ENCODE measurements around the gene PRKCD. TPM values are rescaled to one million over a fixed set of nuclear protein-coding genes. Genes with fewer than 3 reads are reported as not detected.

PRKCD gene
- total RNA-seq, 2 experiments from 2014 or later: 19.9 to 23.5 TPM

DNA sequence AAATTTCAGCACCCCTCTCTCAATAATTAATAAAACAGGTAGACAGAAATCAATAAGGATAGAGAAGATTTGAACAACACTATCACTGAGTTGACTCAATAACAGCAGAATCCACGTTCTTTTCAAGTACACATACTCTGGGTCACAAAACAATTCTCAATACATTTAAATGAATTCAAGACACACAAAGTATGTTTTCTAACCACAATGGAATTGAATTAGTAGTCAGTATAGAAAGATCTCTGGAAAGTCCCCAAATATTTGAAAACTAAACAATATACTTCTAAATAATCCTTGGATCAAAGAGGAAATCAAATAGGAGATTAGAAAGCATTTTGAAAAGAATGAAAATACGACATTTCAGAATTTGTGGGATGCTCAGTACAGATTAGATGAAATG is 54.8 kb downstream of the PRKCD start:
- H3K4me3 Mint-ChIP-seq: no peak overlapping the region
- no peaks in the 10 kb centered on the region for H3K9me3 Mint-ChIP-seq
- ChIA-PET POLR2A (no interaction called here), CTCF (interaction anchor here (0.9 kb wide), 1 partner anchor 9 kb away, joined by 3 read pairs; no protein-coding TSS in a partner anchor)
- no peak overlapping the region for H3K27ac Mint-ChIP-seq
- no peak for DNase-seq
- H3K36me3 Mint-ChIP-seq (ENCODE audit: low read depth): no peaks in the 10 kb centered on the region
- H3K4me1 Mint-ChIP-seq: peaks cover 4% of the 10 kb centered on the region
- peaks cover 4% of the 10 kb centered on the region for H3K27me3 Mint-ChIP-seq

GRCh38 chr3:53216723-53217122 is 55.7 kb downstream of the PRKCD start:
- ChIA-PET POLR2A (no interaction called here), CTCF (interaction anchor here (0.6 to 2.3 kb wide), 3 partner anchors 10 to 160 kb away, joined by 3 to 6 read pairs (median 3); no protein-coding TSS in a partner anchor)
- Mint-ChIP-seq H3K27ac (no peak overlapping the region), H3K4me3 (no peak overlapping the region), H3K4me1 (peaks cover 4% of the 10 kb centered on the region), H3K9me3 (no peaks in the 10 kb centered on the region), H3K36me3 (ENCODE audit: low read depth) (no peaks in the 10 kb centered on the region), H3K27me3 (peaks cover 4% of the 10 kb centered on the region)
- DNase-seq: no peak

GRCh38 chr3:53217175-53217574 is 56.2 kb downstream of the PRKCD start:
- H3K36me3 Mint-ChIP-seq (ENCODE audit: low read depth): no peaks in the 10 kb centered on the region
- CTCF ChIA-PET: interaction anchor here (0.6 to 2.3 kb wide), 2 partner anchors 21 to 160 kb away, joined by 3 to 6 read pairs; no protein-coding TSS in a partner anchor
- POLR2A ChIA-PET: no interaction called here
- H3K9me3 Mint-ChIP-seq: no peaks in the 10 kb centered on the region
- peaks cover 4% of the 10 kb centered on the region for H3K4me1 Mint-ChIP-seq
- no peak overlapping the region for H3K4me3 Mint-ChIP-seq
- DNase-seq: no peak
- H3K27ac Mint-ChIP-seq: no peak overlapping the region
- H3K27me3 Mint-ChIP-seq: peaks cover 4% of the 10 kb centered on the region

GRCh38 chr3:53218131-53218530 is 57.1 kb downstream of the PRKCD start:
- H3K4me3 Mint-ChIP-seq: no peak overlapping the region
- peaks cover 4% of the 10 kb centered on the region for H3K4me1 Mint-ChIP-seq
- no peaks in the 10 kb centered on the region for H3K9me3 Mint-ChIP-seq
- DNase-seq: no peak
- H3K36me3 Mint-ChIP-seq (ENCODE audit: low read depth): peaks cover 2% of the 10 kb centered on the region
- POLR2A ChIA-PET: no interaction called here
- H3K27me3 Mint-ChIP-seq: peaks cover 2% of the 10 kb centered on the region
- CTCF ChIA-PET: interaction anchor here (0.8 to 2.3 kb wide), 2 partner anchors 22 to 48 kb away, joined by 3 to 6 read pairs; no protein-coding TSS in a partner anchor
- H3K27ac Mint-ChIP-seq: no peak overlapping the region

DNA sequence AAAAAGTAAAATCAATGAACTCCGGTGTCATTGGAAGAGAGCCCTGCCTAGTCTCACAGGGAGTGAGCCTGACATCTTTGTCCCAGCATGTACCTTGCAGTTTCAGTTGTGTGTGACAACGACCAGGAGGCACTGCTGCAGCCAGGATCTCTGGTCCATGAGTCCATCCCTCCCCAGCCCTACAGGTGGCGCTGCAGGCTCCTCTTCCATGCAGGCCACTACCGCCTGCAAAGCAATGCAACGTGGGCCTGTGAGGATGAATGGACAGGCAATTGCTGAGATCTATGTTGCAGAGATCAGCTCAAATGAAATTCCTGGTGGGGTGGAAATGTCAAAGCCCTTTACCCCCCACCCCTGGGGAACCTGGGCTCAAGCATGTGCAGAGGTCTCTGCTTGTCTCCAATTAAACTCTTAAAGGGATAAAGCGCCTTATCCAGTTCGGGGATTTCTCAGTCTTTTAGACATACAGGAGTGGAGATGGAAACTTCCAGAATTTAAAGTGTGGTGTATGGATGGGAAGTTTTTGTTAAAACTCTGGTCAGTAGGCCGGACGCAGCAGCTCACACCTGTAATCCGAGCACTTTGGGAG is 59.0 kb downstream of the PRKCD start:
- peaks cover 2% of the 10 kb centered on the region for H3K36me3 Mint-ChIP-seq (ENCODE audit: low read depth)
- POLR2A ChIA-PET: interaction anchor here (0.6 kb wide), 1 partner anchor 173 kb away, joined by 4 read pairs; no protein-coding TSS in a partner anchor

GRCh38 chr3:53221345-53221744 is 60.3 kb downstream of the PRKCD start:
- Mint-ChIP-seq H3K9me3 (no peaks in the 10 kb centered on the region), H3K4me1 (peaks cover 4% of the 10 kb centered on the region), H3K36me3 (ENCODE audit: low read depth) (peaks cover 12% of the 10 kb centered on the region), H3K27ac (no peak overlapping the region), H3K27me3 (no peaks in the 10 kb centered on the region), H3K4me3 (no peak overlapping the region)
- DNase-seq: no peak
- CTCF ChIA-PET: interaction anchor here (1.1 to 1.3 kb wide), 4 partner anchors 12 to 488 kb away, joined by 3 to 4 read pairs (median 3); no protein-coding TSS in a partner anchor
- POLR2A ChIA-PET: no interaction called here

More for the DNA sequence above, 59.0 kb downstream of the PRKCD start:
- DNase-seq: peak; percentile 88
- CTCF ChIA-PET: interaction anchor here (0.8 to 1.9 kb wide), 8 partner anchors 9 to 110 kb away, joined by 3 to 8 read pairs (median 3); no protein-coding TSS in a partner anchor
- Mint-ChIP-seq H3K27me3 (no peaks in the 10 kb centered on the region), H3K4me3 (no peak overlapping the region), H3K4me1 (peaks cover 4% of the 10 kb centered on the region), H3K9me3 (no peaks in the 10 kb centered on the region), H3K27ac (peak overlapping the region; percentile 16)

DNA sequence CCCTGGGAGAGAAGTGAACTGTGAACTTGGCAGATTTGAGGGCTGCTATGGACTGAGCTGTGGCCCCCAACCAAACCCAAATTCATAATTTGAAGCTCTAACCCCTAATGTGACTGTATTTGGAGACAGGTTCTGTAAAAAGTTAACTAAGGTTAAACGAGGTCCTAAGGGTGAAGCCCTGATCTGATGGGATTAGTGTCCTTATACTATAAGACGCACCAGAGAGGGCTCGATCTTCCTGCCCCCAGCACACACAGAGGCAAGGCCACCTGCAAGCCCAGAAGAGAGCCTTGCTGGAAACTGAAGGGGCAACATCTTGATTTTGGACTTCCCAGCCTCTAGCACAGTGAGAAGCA is 60.8 kb downstream of the PRKCD start:
- POLR2A ChIA-PET: no interaction called here
- no peak for DNase-seq
- CTCF ChIA-PET: interaction anchor here (1.1 to 1.3 kb wide), 3 partner anchors 13 to 488 kb away, joined by 3 to 4 read pairs (median 3); no protein-coding TSS in a partner anchor
- Mint-ChIP-seq H3K4me3 (no peak overlapping the region), H3K27ac (no peak overlapping the region), H3K9me3 (no peaks in the 10 kb centered on the region), H3K27me3 (no peaks in the 10 kb centered on the region), H3K36me3 (ENCODE audit: low read depth) (peaks cover 15% of the 10 kb centered on the region), H3K4me1 (peaks cover 4% of the 10 kb centered on the region)

DNA sequence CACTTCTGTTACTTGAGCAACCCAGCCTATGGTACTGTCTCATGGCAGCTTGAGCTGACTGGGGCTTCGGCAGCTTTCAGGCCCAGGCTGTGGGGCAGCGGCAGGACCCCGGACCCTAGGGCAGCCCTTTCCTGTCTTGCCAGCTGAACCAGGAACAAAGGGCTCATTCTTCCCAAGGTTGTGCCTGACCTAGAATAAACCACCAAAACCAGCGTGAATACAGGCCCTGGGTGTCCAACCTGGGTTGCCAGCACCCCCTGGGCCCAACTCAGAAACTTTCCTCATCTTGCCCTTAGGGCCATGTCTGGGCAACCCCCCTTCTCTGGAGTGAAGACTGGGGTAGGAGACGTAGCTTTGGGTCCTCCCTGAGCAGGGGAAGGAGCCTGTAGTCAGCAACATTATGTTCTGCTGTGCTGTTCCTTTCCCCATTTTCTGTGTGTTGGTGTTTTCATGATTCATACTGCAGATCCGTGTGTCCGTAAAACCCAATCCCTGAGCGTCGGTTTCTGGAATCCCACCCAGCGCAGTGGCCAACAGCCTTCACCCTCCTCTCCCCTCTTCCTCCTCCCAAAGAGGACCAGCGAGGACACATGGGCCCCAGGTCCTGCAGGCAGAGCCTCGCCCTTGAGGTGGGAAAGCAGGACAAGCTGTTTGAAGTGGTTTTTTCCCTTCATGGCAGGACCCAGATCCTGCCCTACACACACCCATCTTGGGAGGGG is 61.3 kb downstream of the PRKCD start:
- Mint-ChIP-seq H3K9me3 (no peaks in the 10 kb centered on the region), H3K4me1 (peaks cover 4% of the 10 kb centered on the region), H3K4me3 (no peak overlapping the region), H3K36me3 (ENCODE audit: low read depth) (peaks cover 19% of the 10 kb centered on the region), H3K27me3 (no peaks in the 10 kb centered on the region), H3K27ac (peak overlapping the region; percentile 27)
- CTCF ChIA-PET: interaction anchor here (1.3 kb wide), 2 partner anchors 12 to 487 kb away, joined by 3 to 4 read pairs; no protein-coding TSS in a partner anchor
- no peak for DNase-seq
- POLR2A ChIA-PET: no interaction called here

DNA sequence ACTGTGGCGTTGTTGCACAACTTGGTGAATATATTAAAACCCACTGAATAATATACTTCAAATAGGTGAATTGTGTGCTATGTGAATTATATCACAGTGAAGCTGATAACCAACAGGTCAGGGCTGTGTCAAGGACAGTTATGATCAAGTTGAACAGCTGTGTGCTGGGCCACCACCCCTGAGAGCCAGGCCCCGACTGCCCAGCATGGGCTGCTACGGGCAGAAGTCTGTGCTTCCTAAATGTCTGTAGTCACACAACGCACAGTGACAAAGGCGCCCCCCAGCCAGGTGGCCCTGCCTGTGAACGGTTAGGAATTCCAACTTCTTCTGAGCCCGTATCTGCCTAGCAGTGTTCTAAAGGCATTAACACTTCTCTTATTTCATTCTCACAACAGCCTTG is 62.0 kb downstream of the PRKCD start:
- Mint-ChIP-seq H3K4me1 (peaks cover 4% of the 10 kb centered on the region), H3K27me3 (no peaks in the 10 kb centered on the region), H3K27ac (no peak overlapping the region), H3K4me3 (no peak overlapping the region), H3K9me3 (no peaks in the 10 kb centered on the region), H3K36me3 (ENCODE audit: low read depth) (peaks cover 23% of the 10 kb centered on the region)
- DNase-seq: no peak
- CTCF ChIA-PET: no interaction called here
- POLR2A ChIA-PET: no interaction called here

DNA sequence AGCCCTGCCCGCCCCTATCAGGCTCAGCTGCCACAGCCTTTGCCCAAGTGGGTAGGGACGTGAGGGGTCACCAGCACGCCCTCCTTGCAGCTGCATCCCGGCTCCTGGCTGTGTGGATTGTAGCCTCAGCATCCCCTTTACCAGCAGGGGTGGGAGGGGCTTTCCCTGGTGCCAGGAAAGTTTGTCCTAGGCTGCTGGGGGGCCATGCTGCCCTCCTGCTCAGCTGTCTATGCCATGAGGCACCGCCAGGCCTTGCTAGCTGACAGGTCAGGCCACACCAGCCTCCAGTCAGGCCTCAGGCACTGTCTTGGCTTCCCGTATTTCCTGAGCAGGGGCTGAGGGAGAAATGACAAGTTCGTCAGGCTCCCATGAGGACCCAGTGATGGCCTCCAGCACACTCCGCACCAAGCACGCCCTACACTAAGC is 62.5 kb downstream of the PRKCD start:
- H3K4me1 Mint-ChIP-seq: peaks cover 4% of the 10 kb centered on the region
- CTCF ChIA-PET: interaction anchor here (0.8 to 1.0 kb wide), 2 partner anchors 10 to 14 kb away, joined by 3 read pairs; no protein-coding TSS in a partner anchor
- no peaks in the 10 kb centered on the region for H3K27me3 Mint-ChIP-seq
- H3K27ac Mint-ChIP-seq: no peak overlapping the region
- POLR2A ChIA-PET: no interaction called here
- H3K36me3 Mint-ChIP-seq (ENCODE audit: low read depth): peaks cover 23% of the 10 kb centered on the region
- no peak overlapping the region for H3K4me3 Mint-ChIP-seq
- no peaks in the 10 kb centered on the region for H3K9me3 Mint-ChIP-seq
- DNase-seq: no peak

GRCh38 chr3:53224026-53224425 is 63.0 kb downstream of the PRKCD start:
- POLR2A ChIA-PET: no interaction called here

GRCh38 chr3:53224536-53224935 is 63.5 kb downstream of the PRKCD start:
- H3K27me3 Mint-ChIP-seq: no peaks in the 10 kb centered on the region
- no peaks in the 10 kb centered on the region for H3K9me3 Mint-ChIP-seq
- peaks cover 4% of the 10 kb centered on the region for H3K4me1 Mint-ChIP-seq
- no peak overlapping the region for H3K4me3 Mint-ChIP-seq
- no peak overlapping the region for H3K27ac Mint-ChIP-seq
- POLR2A ChIA-PET: no interaction called here
- CTCF ChIA-PET: interaction anchor here (1.0 kb wide), 1 partner anchor 9 kb away, joined by 3 read pairs; no protein-coding TSS in a partner anchor
- peaks cover 27% of the 10 kb centered on the region for H3K36me3 Mint-ChIP-seq (ENCODE audit: low read depth)
- no peak for DNase-seq

More at GRCh38 chr3:53224026-53224425, 63.0 kb downstream of the PRKCD start:
- no peaks in the 10 kb centered on the region for H3K27me3 Mint-ChIP-seq
- peaks cover 4% of the 10 kb centered on the region for H3K4me1 Mint-ChIP-seq
- peaks cover 27% of the 10 kb centered on the region for H3K36me3 Mint-ChIP-seq (ENCODE audit: low read depth)
- CTCF ChIA-PET: interaction anchor here (0.8 to 1.0 kb wide), 2 partner anchors 9 to 14 kb away, joined by 3 read pairs; no protein-coding TSS in a partner anchor
- H3K9me3 Mint-ChIP-seq: no peaks in the 10 kb centered on the region
- H3K4me3 Mint-ChIP-seq: no peak overlapping the region
- DNase-seq: no peak
- H3K27ac Mint-ChIP-seq: no peak overlapping the region

DNA sequence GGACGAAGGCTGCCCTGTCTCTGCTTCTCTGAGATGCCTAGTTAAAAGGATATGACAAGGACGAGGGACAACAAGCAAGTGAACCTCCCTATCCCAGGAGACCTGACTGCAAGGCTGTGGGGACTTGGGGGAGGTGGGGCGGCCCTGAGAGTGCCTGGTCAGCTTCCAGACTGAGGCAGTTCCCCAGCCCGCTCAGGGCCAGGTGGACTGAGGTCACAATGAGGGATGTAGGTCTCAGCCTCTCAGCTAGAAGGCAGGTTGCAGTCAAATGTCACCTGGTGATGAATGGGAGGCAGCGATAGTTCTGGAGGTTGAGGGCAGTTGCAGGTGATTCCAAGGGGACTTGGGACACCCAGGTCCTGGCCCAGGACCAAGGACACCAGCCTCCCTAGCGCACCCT is 64.2 kb downstream of the PRKCD start:
- Mint-ChIP-seq H3K4me1 (no peaks in the 10 kb centered on the region), H3K36me3 (ENCODE audit: low read depth) (peaks cover 27% of the 10 kb centered on the region), H3K9me3 (no peaks in the 10 kb centered on the region), H3K27ac (no peak overlapping the region), H3K4me3 (no peak overlapping the region), H3K27me3 (no peaks in the 10 kb centered on the region)
- CTCF ChIA-PET: no interaction called here
- DNase-seq: no peak
- POLR2A ChIA-PET: no interaction called here
